T47D (cell line): ENCODE measurements around the gene EEF1G.

ENCODE experiments used
- DNase-seq, 2 experiments: peaks; one replicate each; pipeline versions ENCODE4 v3.0.0 to v3.0.0-alpha.2; 2011 to 2012; ENCODE audit warnings: low read depth in 1 of 2, low spot score in 1 of 2
- JUND ChIP-seq: IDR thresholded peaks from 2 replicates; pipeline ENCODE4 v1.6.1; 2012; ENCODE audit warnings: low read depth
- in situ Hi-C: cut with HindIII; loops from 2 replicates; pipeline ENCODE4 v1.10.0; 2016; ENCODE audit warnings: low sequenced_read_pairs, low pct_unique_long_range_greater_than_20kb

Gene EEF1G

GRCh38 chr11:62516736-62517371, 56.8 kb downstream of the EEF1G start:
- DNase-seq = no peak
- TF ChIP-seq JUND = no peak
- in situ Hi-C loops = no loop called here

GRCh38 chr11:62514151-62514550, 59.5 kb downstream of the EEF1G start:
- TF ChIP-seq JUND = no peak
- in situ Hi-C loops = no loop called here
- DNase-seq = no peak

GRCh38 chr11:62513626-62514025, 60.1 kb downstream of the EEF1G start:
- no peak for TF ChIP-seq JUND
- in situ Hi-C loops = no loop called here
- no peak for DNase-seq

GRCh38 chr11:62512961-62513360, 60.7 kb downstream of the EEF1G start:
- in situ Hi-C loops = no loop called here
- no peak for DNase-seq
- TF ChIP-seq JUND = no peak
